Gastrocnemius medialis (tissue), 4 donors: ENCODE measurements around the gene P2RX2. TPM values are rescaled to one million over a fixed set of nuclear protein-coding genes. Genes with fewer than 3 reads are reported as not detected.

Experiments
- ATAC-seq, 2 donors: fragments of 150-250 bp; one replicate each; pipeline ENCODE4 v1.9.1; 2016
- DNase-seq, 2 donors: peaks; one replicate each; pipeline ENCODE4 v3.0.0-alpha.2; 2019
- H3K27ac ChIP-seq, 4 donors: fragments of 200-600 bp; sonication (generic); 1 replicate in 1 of 4; 2 replicates in 3 of 4; pipeline ENCODE4 v1.5.1; 2016 to 2018; ENCODE audit warnings: mild to moderate bottlenecking in 2 of 4, moderate library complexity in 1 of 4
- H3K27me3 ChIP-seq, 3 donors: fragments of 200-600 bp; sonication (generic) in 2 of 3; 1 replicate in 1 of 3; 2 replicates in 2 of 3; pipeline versions ENCODE4 v1.5.1 to v1.6.0; 2016 to 2019; ENCODE audit warnings: mild to moderate bottlenecking in 1 of 3, moderate library complexity in 1 of 3
- H3K36me3 ChIP-seq, 2 donors: fragments of 200-600 bp; sonication (generic) in 1 of 2; one replicate each; pipeline ENCODE4 v1.5.1; 2017 to 2018
- H3K4me1 ChIP-seq, 2 donors: fragments of 200-600 bp; sonication (generic) in 1 of 2; one replicate each; pipeline ENCODE4 v1.5.1; 2016 to 2017; ENCODE audit warnings: mild to moderate bottlenecking in 2 of 2
- H3K4me3 ChIP-seq, 4 donors: fragments of 200-600 bp; sonication (generic) in 3 of 4; 1 replicate in 1 of 4; 2 replicates in 3 of 4; pipeline ENCODE4 v1.5.1; 2016 to 2019; ENCODE audit warnings: mild to moderate bottlenecking in 2 of 4
- H3K9me3 ChIP-seq, 3 donors: fragments of 200-600 bp; sonication (generic) in 2 of 3; 1 replicate in 1 of 3; 2 replicates in 2 of 3; pipeline ENCODE4 v1.5.1; 2016 to 2019
- POLR2A ChIP-seq, 2 donors: fragments of 450-650 bp; IDR thresholded peaks; one replicate each; pipeline ENCODE4 v1.6.1; 2017; ENCODE audit warnings: antibody characterized with exemption in 2 of 2, mild to moderate bottlenecking in 2 of 2, moderate library complexity in 2 of 2
- in situ Hi-C, 4 donors: fragments of 200-750 bp; cut with MboI; loops; one replicate each; pipeline versions ENCODE4 v1.15.0 to v1.8.0; 2017; ENCODE audit warnings: low sequenced_read_pairs in 4 of 4
- intact Hi-C: fragments of 100-400 bp; cut with DNase I; formaldehyde crosslinking; loops from one replicate; pipeline ENCODE4 v1.15.1; 2023; ENCODE audit warnings: low total_unique reads
- total RNA-seq, 4 donors: library from RNA; depleted of rRNA; stranded (reverse); fragments of >200 nt; gene quantifications; one replicate each; pipeline versions ENCODE4 v1.1.0 to v1.2.3, GENCODE V29; 2016
- TF ChIP-seq, protein P1 (sequence below), 5 experiments: fragments of 450-650 bp in 3 of 5; fragments of 200-600 bp in 2 of 5; sonication (generic) in 2 of 5; IDR thresholded peaks in 4 of 5; conservative IDR thresholded peaks in 1 of 5; 1 replicate in 4 of 5; 2 replicates in 1 of 5; pipeline ENCODE4 v1.5.1; 2016 to 2019; ENCODE audit warnings: antibody characterized with exemption in 5 of 5, mild to moderate bottlenecking in 3 of 5, moderate library complexity in 3 of 5

The P2RX2 gene
- total RNA-seq, 4 donors from 2014 or later = not detected

DNA sequence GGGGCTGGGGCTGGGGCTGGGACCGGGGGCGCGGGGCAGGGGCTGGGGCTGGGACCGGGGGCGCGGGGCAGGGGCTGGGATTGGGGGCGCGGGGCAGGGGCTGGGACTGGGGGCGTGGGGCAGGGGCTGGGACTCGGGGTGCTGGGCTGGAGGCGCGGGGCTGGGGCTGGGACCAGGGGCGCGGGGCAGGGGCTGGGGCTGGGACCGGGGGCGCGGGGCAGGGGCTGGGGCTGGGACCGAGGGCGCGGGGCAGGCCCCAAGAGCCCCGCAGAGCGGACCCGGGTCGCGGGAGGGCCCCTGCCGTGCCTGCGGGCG is 452 bp downstream of the P2RX2 start:
- DNase-seq (no peak), ATAC-seq (no peak)
- Histone ChIP-seq H3K4me3 (no peak overlapping the region), H3K27ac (no peak overlapping the region), H3K9me3 (peaks cover 0 to 12% (median 0%) of the 10 kb centered on the region in 3 donors), H3K4me1 (peaks cover 0 to 5% of the 10 kb centered on the region in 2 donors), H3K27me3 (peaks cover 44 to 63% (median 52%) of the 10 kb centered on the region in 3 donors), H3K36me3 (peaks cover 0 to under 1% of the 10 kb centered on the region in 2 donors)
- intact Hi-C loops (loop anchor here (5.0 kb wide), 2 partner anchors 202 to 467 kb away; no protein-coding TSS in a partner anchor), in situ Hi-C loops (loop anchor here in 1 of 4 donors (25.0 kb wide), 1 partner anchor 207 kb away; no protein-coding TSS in a partner anchor)
- no peak for TF ChIP-seq POLR2A (IDR thresholded peaks at IDR 0.05)
- TF ChIP-seq, protein P1, sequence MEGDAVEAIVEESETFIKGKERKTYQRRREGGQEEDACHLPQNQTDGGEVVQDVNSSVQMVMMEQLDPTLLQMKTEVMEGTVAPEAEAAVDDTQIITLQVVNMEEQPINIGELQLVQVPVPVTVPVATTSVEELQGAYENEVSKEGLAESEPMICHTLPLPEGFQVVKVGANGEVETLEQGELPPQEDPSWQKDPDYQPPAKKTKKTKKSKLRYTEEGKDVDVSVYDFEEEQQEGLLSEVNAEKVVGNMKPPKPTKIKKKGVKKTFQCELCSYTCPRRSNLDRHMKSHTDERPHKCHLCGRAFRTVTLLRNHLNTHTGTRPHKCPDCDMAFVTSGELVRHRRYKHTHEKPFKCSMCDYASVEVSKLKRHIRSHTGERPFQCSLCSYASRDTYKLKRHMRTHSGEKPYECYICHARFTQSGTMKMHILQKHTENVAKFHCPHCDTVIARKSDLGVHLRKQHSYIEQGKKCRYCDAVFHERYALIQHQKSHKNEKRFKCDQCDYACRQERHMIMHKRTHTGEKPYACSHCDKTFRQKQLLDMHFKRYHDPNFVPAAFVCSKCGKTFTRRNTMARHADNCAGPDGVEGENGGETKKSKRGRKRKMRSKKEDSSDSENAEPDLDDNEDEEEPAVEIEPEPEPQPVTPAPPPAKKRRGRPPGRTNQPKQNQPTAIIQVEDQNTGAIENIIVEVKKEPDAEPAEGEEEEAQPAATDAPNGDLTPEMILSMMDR (IDR thresholded peaks at IDR 0.05 in 4 of 5, conservative IDR thresholded peaks at IDR 0.05 in 1 of 5) = no peak

DNA sequence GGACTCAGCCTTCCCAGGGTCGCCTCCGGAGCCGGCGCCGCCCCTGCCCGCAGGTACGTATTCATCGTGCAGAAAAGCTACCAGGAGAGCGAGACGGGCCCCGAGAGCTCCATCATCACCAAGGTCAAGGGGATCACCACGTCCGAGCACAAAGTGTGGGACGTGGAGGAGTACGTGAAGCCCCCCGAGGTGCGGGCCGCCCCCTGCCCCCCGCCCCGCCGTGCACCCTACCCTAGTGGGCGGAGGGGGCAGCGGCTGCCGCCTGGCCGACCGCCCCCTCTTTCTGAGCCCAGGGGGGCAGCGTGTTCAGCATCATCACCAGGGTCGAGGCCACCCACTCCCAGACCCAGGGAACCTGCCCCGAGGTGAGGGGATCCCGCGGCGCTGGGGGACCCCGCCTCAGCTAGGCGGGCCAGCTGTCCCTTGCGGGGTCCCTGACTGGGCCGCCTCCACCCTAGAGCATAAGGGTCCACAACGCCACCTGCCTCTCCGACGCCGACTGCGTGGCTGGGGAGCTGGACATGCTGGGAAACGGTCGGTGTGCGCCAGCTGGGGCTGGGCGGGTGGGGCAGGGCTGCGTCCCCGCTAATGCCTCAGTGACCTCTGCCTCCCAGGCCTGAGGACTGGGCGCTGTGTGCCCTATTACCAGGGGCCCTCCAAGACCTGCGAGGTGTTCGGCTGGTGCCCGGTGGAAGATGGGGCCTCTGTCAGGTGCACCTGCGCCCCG is 973 bp downstream of the P2RX2 start:
- no peak for DNase-seq
- H3K9me3 ChIP-seq = peaks cover 0 to 12% (median 0%) of the 10 kb centered on the region in 3 donors
- H3K36me3 ChIP-seq = peaks cover 0 to 6% of the 10 kb centered on the region in 2 donors
- H3K27ac ChIP-seq = no peak overlapping the region
- intact Hi-C loops (loop anchor here (5.0 kb wide), 2 partner anchors 202 to 467 kb away; no protein-coding TSS in a partner anchor), in situ Hi-C loops (loop anchor here in 1 of 4 donors (25.0 kb wide), 1 partner anchor 207 kb away; no protein-coding TSS in a partner anchor)
- TF ChIP-seq, protein P1 (IDR thresholded peaks at IDR 0.05 in 4 of 5, conservative IDR thresholded peaks at IDR 0.05 in 1 of 5) = no peak
- no peak for TF ChIP-seq POLR2A (IDR thresholded peaks at IDR 0.05)
- ATAC-seq = no peak
- H3K4me3 ChIP-seq = no peak overlapping the region
- H3K27me3 ChIP-seq = peaks cover 44 to 57% (median 52%) of the 10 kb centered on the region in 3 donors
- H3K4me1 ChIP-seq = peaks cover 0 to 5% of the 10 kb centered on the region in 2 donors

DNA sequence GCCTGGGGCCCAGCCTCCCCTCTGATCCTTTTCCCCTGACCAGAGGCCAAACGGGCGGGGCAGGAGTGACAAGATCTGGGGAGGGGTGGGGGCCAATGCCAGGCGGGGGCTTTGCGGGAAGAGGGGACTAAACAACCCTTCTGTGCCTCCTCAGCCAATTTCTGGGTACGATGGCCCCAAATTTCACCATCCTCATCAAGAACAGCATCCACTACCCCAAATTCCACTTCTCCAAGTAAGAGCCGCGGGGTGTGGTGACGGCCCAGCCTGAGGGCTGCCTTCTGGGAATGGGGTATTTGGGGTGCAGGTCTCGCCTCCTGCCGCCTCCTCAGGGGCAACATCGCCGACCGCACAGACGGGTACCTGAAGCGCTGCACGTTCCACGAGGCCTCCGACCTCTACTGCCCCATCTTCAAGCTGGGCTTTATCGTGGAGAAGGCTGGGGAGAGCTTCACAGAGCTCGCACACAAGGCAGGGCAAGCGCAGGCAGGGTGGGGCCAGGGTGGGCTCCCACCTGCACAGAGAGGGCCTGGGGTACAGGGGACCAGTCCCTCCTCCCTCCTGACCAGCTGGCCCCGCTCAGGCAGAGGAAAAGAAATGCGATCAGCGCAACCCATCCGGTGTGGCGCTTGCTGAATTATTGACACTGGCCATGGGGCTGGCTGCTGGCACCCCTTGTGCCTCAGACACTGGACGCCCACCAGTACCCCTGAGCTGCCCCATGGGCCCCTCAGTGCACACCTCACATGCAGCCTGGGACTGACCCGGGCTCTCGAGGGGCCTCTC is 1.7 kb downstream of the P2RX2 start:
- H3K4me1 ChIP-seq = peaks cover 0 to 5% of the 10 kb centered on the region in 2 donors
- TF ChIP-seq POLR2A (IDR thresholded peaks at IDR 0.05) = no peak
- TF ChIP-seq, protein P1 (IDR thresholded peaks at IDR 0.05 in 4 of 5, conservative IDR thresholded peaks at IDR 0.05 in 1 of 5) = no peak
- H3K27ac ChIP-seq = no peak overlapping the region
- DNase-seq (no peak), ATAC-seq (no peak)
- in situ Hi-C loops (loop anchor here in 1 of 4 donors (25.0 kb wide), 1 partner anchor 208 kb away; no protein-coding TSS in a partner anchor), intact Hi-C loops (no loop called here)
- H3K9me3 ChIP-seq = peaks cover 0 to 12% (median 0%) of the 10 kb centered on the region in 3 donors
- no peak overlapping the region for H3K4me3 ChIP-seq
- H3K27me3 ChIP-seq = peaks cover 41 to 50% (median 48%) of the 10 kb centered on the region in 3 donors
- peaks cover 0 to 9% of the 10 kb centered on the region in 2 donors for H3K36me3 ChIP-seq

DNA sequence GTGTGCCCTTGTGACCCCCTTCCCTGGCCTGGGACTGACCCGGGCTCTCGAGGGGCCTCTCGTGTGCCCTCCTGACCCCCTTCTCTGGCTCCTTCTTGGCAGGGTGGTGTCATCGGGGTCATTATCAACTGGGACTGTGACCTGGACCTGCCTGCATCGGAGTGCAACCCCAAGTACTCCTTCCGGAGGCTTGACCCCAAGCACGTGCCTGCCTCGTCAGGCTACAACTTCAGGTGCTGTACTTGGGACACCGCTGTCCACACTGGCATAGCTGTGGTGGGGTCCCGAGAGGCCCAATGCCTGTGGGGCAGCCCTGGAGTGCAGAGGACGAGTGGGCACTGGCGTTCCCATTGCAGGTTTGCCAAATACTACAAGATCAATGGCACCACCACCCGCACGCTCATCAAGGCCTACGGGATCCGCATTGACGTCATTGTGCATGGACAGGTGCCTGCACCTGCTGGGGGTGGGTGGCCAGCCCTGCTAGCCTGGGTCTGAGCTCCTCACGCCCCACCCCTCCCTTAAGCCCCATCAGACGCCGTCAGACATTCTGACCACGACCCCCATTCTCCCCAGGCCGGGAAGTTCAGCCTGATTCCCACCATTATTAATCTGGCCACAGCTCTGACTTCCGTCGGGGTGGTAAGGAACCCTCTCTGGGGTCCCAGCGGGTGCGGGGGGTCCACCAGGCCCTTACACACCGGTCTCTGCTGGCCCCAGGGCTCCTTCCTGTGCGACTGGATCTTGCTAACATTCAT is 2.5 kb downstream of the P2RX2 start:
- H3K36me3 ChIP-seq = peaks cover 0 to 13% of the 10 kb centered on the region in 2 donors
- DNase-seq (no peak), ATAC-seq (no peak)
- H3K27ac ChIP-seq = no peak overlapping the region
- TF ChIP-seq, protein P1 (IDR thresholded peaks at IDR 0.05 in 4 of 5, conservative IDR thresholded peaks at IDR 0.05 in 1 of 5) = no peak
- no peak for TF ChIP-seq POLR2A (IDR thresholded peaks at IDR 0.05)
- peaks cover 35 to 42% (median 40%) of the 10 kb centered on the region in 3 donors for H3K27me3 ChIP-seq
- peaks cover 0 to 5% of the 10 kb centered on the region in 2 donors for H3K4me1 ChIP-seq
- peaks cover 0 to 12% (median 0%) of the 10 kb centered on the region in 3 donors for H3K9me3 ChIP-seq
- H3K4me3 ChIP-seq = no peak overlapping the region
- in situ Hi-C loops = loop anchor here in 1 of 4 donors (25.0 kb wide), 1 partner anchor 209 kb away; no protein-coding TSS in a partner anchor
- intact Hi-C loops = no loop called here
